ENCODE measurements around the gene DBF4. TPM values are rescaled to one million over a fixed set of nuclear protein-coding genes. Genes with fewer than 3 reads are reported as not detected.

Gene DBF4
- total and polyA plus RNA-seq, 2 donors (not counting 1 experiment from before 2014, with no cell fraction given): 7.8 to 21.0 TPM

- no CpG with 5 or more reads among the region's 1 CpG for WGBS (ENCODE audit: insufficient coverage)
Measured at GRCh38 chr7:87831097-87831496, 45.2 kb upstream of the DBF4 start.

GRCh38 chr7:87833130-87833529, 43.2 kb upstream of the DBF4 start:
- DNase-seq: no peak
- CTCF ChIA-PET: no interaction called here
- no peak overlapping the region for H3K27ac Mint-ChIP-seq

More at GRCh38 chr7:87831097-87831496, 45.2 kb upstream of the DBF4 start:
- H3K4me3 Mint-ChIP-seq: no peak overlapping the region
- ChIA-PET CTCF (no interaction called here), POLR2A (no interaction called here)
- no peak for TF ChIP-seq CTCF (IDR thresholded peaks at IDR 0.05)
- no peak overlapping the region for H3K4me2 ChIP-seq (replicated peaks; ENCODE audit: low read depth, low read length, poor library complexity, severe bottlenecking)
- H3K27me3 Mint-ChIP-seq: no peaks in the 10 kb centered on the region
- H3K27ac ChIP-seq (ENCODE audit: low read length in 2 of 2): no peak overlapping the region
- peaks cover 0 to 4% of the 10 kb centered on the region in 2 experiments for H3K36me3 ChIP-seq (replicated peaks in 1 of 2; ENCODE audit: control extremely low read depth in 1 of 2, control insufficient read depth in 1 of 2, extremely low read depth in 1 of 2, insufficient read depth in 2 of 2, low read length in 1 of 2)
- intact Hi-C loops (cut with micrococcal nuclease): loop anchor here (10.0 kb wide), 1 partner anchor 54 kb away; no protein-coding TSS in a partner anchor
- no peaks in the 10 kb centered on the region for H3K4me1 ChIP-seq (ENCODE audit: control insufficient read depth in 2 of 2, insufficient read depth in 2 of 2, low read length in 2 of 2)
- H2AFZ ChIP-seq (ENCODE audit: insufficient read depth, low read depth, low read length, poor library complexity, severe bottlenecking): no peak overlapping the region
- H3K27me3 ChIP-seq (replicated peaks in 1 of 4; ENCODE audit: control extremely low read depth in 1 of 4, control insufficient read depth in 3 of 4, insufficient read depth in 4 of 4, low read length in 3 of 4): no peaks in the 10 kb centered on the region
- H4K20me1 ChIP-seq (ENCODE audit: control insufficient read depth, insufficient read depth, low read length, poor library complexity, severe bottlenecking): no peaks in the 10 kb centered on the region
- H3K9ac ChIP-seq (ENCODE audit: low read length): no peak overlapping the region
- no peak overlapping the region for H3K27ac Mint-ChIP-seq
- H3K4me3 ChIP-seq (ENCODE audit: control extremely low read depth in 1 of 5, extremely low read depth in 1 of 5, insufficient read depth in 1 of 5, low read depth in 2 of 5, low read length in 4 of 5): no peak overlapping the region
- ATAC-seq (ENCODE audit: low read depth): no peak
- peaks cover 6% of the 10 kb centered on the region for H3K9me3 Mint-ChIP-seq (ENCODE audit: insufficient read depth)
- no peak for DNase-seq
- H3K9me3 ChIP-seq (ENCODE audit: control extremely low read depth in 1 of 3, control insufficient read depth in 2 of 3, insufficient read depth in 1 of 3, low read length in 2 of 3): peaks cover 0 to 4% (median 0%) of the 10 kb centered on the region in 3 donors
- H3K79me2 ChIP-seq (ENCODE audit: control insufficient read depth, insufficient read depth, low read length): no peaks in the 10 kb centered on the region
- H3K4me1 Mint-ChIP-seq: no peaks in the 10 kb centered on the region

More at GRCh38 chr7:87833130-87833529, 43.2 kb upstream of the DBF4 start:
- Histone ChIP-seq H2AFZ (ENCODE audit: insufficient read depth, low read depth, low read length, poor library complexity, severe bottlenecking) (no peak overlapping the region), H3K27me3 (replicated peaks in 1 of 4; ENCODE audit: control extremely low read depth in 1 of 4, control insufficient read depth in 3 of 4, insufficient read depth in 4 of 4, low read length in 3 of 4) (no peaks in the 10 kb centered on the region), H3K36me3 (replicated peaks in 1 of 2; ENCODE audit: control extremely low read depth in 1 of 2, control insufficient read depth in 1 of 2, extremely low read depth in 1 of 2, insufficient read depth in 2 of 2, low read length in 1 of 2) (peaks cover 0 to 4% of the 10 kb centered on the region in 2 experiments), H3K4me2 (replicated peaks; ENCODE audit: low read depth, low read length, poor library complexity, severe bottlenecking) (no peak overlapping the region), H4K20me1 (ENCODE audit: control insufficient read depth, insufficient read depth, low read length, poor library complexity, severe bottlenecking) (no peaks in the 10 kb centered on the region), H3K9ac (ENCODE audit: low read length) (no peak overlapping the region), H3K4me1 (ENCODE audit: control insufficient read depth in 2 of 2, insufficient read depth in 2 of 2, low read length in 2 of 2) (no peaks in the 10 kb centered on the region), H3K4me3 (ENCODE audit: control extremely low read depth in 1 of 5, extremely low read depth in 1 of 5, insufficient read depth in 1 of 5, low read depth in 2 of 5, low read length in 4 of 5) (no peak overlapping the region), H3K27ac (ENCODE audit: low read length in 2 of 2) (no peak overlapping the region), H3K9me3 (ENCODE audit: control extremely low read depth in 1 of 3, control insufficient read depth in 2 of 3, insufficient read depth in 1 of 3, low read length in 2 of 3) (peaks cover 0 to 4% (median 0%) of the 10 kb centered on the region in 3 donors), H3K79me2 (ENCODE audit: control insufficient read depth, insufficient read depth, low read length) (no peaks in the 10 kb centered on the region)
- POLR2A ChIA-PET: no interaction called here
- TF ChIP-seq CTCF (IDR thresholded peaks at IDR 0.05): no peak
- no peak for TF ChIP-seq EZH2 (IDR thresholded peaks at IDR 0.05; ENCODE audit: borderline replicate concordance, insufficient read depth, low read depth, low read length, poor library complexity, severe bottlenecking)
- intact Hi-C loops (cut with micrococcal nuclease): loop anchor here (10.0 kb wide), 1 partner anchor 52 kb away; no protein-coding TSS in a partner anchor
- H3K4me1 Mint-ChIP-seq: no peaks in the 10 kb centered on the region
- H3K9me3 Mint-ChIP-seq (ENCODE audit: insufficient read depth): no peaks in the 10 kb centered on the region
- H3K4me3 Mint-ChIP-seq: no peak overlapping the region
- ATAC-seq (ENCODE audit: low read depth): no peak
- H3K27me3 Mint-ChIP-seq: no peaks in the 10 kb centered on the region
- 100% methylated on average over 1 of the region's 1 CpG for WGBS (ENCODE audit: insufficient coverage)
